Measurements from ENCODE around the gene ZBTB20. TPM values are rescaled to one million over a fixed set of nuclear protein-coding genes. Genes with fewer than 3 reads are reported as not detected.

Gene ZBTB20
- total RNA-seq, 4 donors from 2014 or later: 4.1 to 41.8 (median 11.6) TPM

- Histone ChIP-seq H3K4me1 (no peaks in the 10 kb centered on the region), H3K9me3 (no peaks in the 10 kb centered on the region), H3K27me3 (no peaks in the 10 kb centered on the region), H3K27ac (no peak overlapping the region), H3K4me3 (no peak overlapping the region), H3K36me3 (peaks cover 0 to 19% (median 0%) of the 10 kb centered on the region in 3 donors)
- intact Hi-C loops (cut with DNase I): no loop called here
- TF ChIP-seq CTCF (IDR thresholded peaks at IDR 0.05) (no peak), POLR2A (IDR thresholded peaks at IDR 0.05) (no peak)
- no peak for DNase-seq
- 88 to 96% methylated on average over 1 of the region's 1 CpG for WGBS, 2 donors
These were observed 802.6 kb downstream of the ZBTB20 start for GRCh38 chr3:114344492-114344891.

GRCh38 chr3:114338651-114339357 lies 808.3 kb downstream of the ZBTB20 start:
- H3K4me3 ChIP-seq: no peak overlapping the region
- no peak overlapping the region for H3K27ac ChIP-seq
- no peaks in the 10 kb centered on the region for H3K9me3 ChIP-seq
- peaks cover 0 to 26% (median 0%) of the 10 kb centered on the region in 3 donors for H3K36me3 ChIP-seq
- DNase-seq: no peak
- H3K4me1 ChIP-seq: no peaks in the 10 kb centered on the region
- 90 to 91% methylated on average over 13 to 16 of the region's 19 CpGs for WGBS, 2 donors
- H3K27me3 ChIP-seq: no peaks in the 10 kb centered on the region
- intact Hi-C loops (cut with DNase I): no loop called here
- no peak for TF ChIP-seq CTCF (IDR thresholded peaks at IDR 0.05)
- no peak for TF ChIP-seq POLR2A (IDR thresholded peaks at IDR 0.05)

GRCh38 chr3:114336857-114337256 lies 810.2 kb downstream of the ZBTB20 start:
- H3K9me3 ChIP-seq: no peaks in the 10 kb centered on the region

GRCh38 chr3:114336122-114336697 lies 810.9 kb downstream of the ZBTB20 start:
- no peak for DNase-seq
- intact Hi-C loops (cut with DNase I): no loop called here
- Histone ChIP-seq H3K4me3 (no peak overlapping the region), H3K9me3 (no peaks in the 10 kb centered on the region), H3K27me3 (no peaks in the 10 kb centered on the region), H3K27ac (no peak overlapping the region), H3K36me3 (peaks cover 0 to 19% (median 0%) of the 10 kb centered on the region in 3 donors), H3K4me1 (no peaks in the 10 kb centered on the region)
- 82 to 93% methylated on average over 1 of the region's 1 CpG for WGBS, 2 donors
- TF ChIP-seq POLR2A (IDR thresholded peaks at IDR 0.05) (no peak), CTCF (IDR thresholded peaks at IDR 0.05) (peak in 4 of 6 experiments; percentile 25 to 50 (median 33))

More at GRCh38 chr3:114336857-114337256, 810.2 kb downstream of the ZBTB20 start:
- Histone ChIP-seq H3K4me1 (no peaks in the 10 kb centered on the region), H3K27me3 (no peaks in the 10 kb centered on the region), H3K36me3 (peaks cover 0 to 25% (median 0%) of the 10 kb centered on the region in 3 donors), H3K4me3 (no peak overlapping the region), H3K27ac (no peak overlapping the region)
- WGBS, 2 donors: 81 to 85% methylated on average over 3 of the region's 3 CpGs
- TF ChIP-seq POLR2A (IDR thresholded peaks at IDR 0.05): no peak
- no peak for TF ChIP-seq CTCF (IDR thresholded peaks at IDR 0.05)
- DNase-seq: no peak
- intact Hi-C loops (cut with DNase I): no loop called here

GRCh38 chr3:114333923-114334240 lies 813.2 kb downstream of the ZBTB20 start:
- H3K4me3 ChIP-seq: no peak overlapping the region
- peaks cover 0 to 17% (median 0%) of the 10 kb centered on the region in 3 donors for H3K36me3 ChIP-seq
- no peak for TF ChIP-seq CTCF (IDR thresholded peaks at IDR 0.05)
- no peak for TF ChIP-seq POLR2A (IDR thresholded peaks at IDR 0.05)
- H3K27me3 ChIP-seq: no peaks in the 10 kb centered on the region
- DNase-seq: no peak
- intact Hi-C loops (cut with DNase I): no loop called here
- H3K27ac ChIP-seq: no peak overlapping the region
- no peaks in the 10 kb centered on the region for H3K4me1 ChIP-seq
- 85 to 91% methylated on average over 2 of the region's 2 CpGs for WGBS, 2 donors
- no peaks in the 10 kb centered on the region for H3K9me3 ChIP-seq
